H1 (cell line): Measurements from ENCODE around the gene APOBEC3H. TPM values are rescaled to one million over a fixed set of nuclear protein-coding genes. Genes with fewer than 3 reads are reported as not detected.

Experiments used
- CTCF ChIA-PET: fragments of 300-600 bp; sonication (Branson Sonifier 250); formaldehyde crosslinking; loops from one replicate; lab custom pipeline; 2021; ENCODE audit not compliant: partially characterized antibody; lab: Charles Lee
- POLR2A ChIA-PET: fragments of 300-600 bp; sonication (Branson Sonifier 250); formaldehyde crosslinking; loops from one replicate; lab custom pipeline; 2021; ENCODE audit warnings: inconsistent platforms; ENCODE audit not compliant: partially characterized antibody; lab: Charles Lee
- DNase-seq, 2 experiments: peaks; one replicate each; pipeline versions ENCODE4 v3.0.0 to v3.0.0-alpha.2; 2010 to 2022; ENCODE audit warnings: low spot score in 2 of 2, low read depth in 1 of 2, mixed read lengths in 1 of 2
- FAIRE-seq: peaks from 2 replicates; lab custom pipeline; 2011; peaks lifted over from hg19 to GRCh38; lab: Jason Lieb, UNC
- H2AFZ ChIP-seq: 2 replicates; pipeline ENCODE4 v1.8.1; 2012; ENCODE audit warnings: low read length, inconsistent platforms
- H2AK5ac ChIP-seq: 2 replicates; pipeline ENCODE4 v1.6.1; 2013; ENCODE audit warnings: low read depth, low read length
- H2BK120ac ChIP-seq: replicated peaks from 2 replicates; pipeline ENCODE3; 2013; ENCODE audit warnings: low read depth, low read length, inconsistent platforms
- H2BK12ac ChIP-seq: 2 replicates; pipeline ENCODE4 v1.6.1; 2013; ENCODE audit warnings: low read depth, low read length
- H2BK15ac ChIP-seq: 2 replicates; pipeline ENCODE4 v1.6.1; 2013; ENCODE audit warnings: low read length
- H2BK20ac ChIP-seq: 2 replicates; pipeline ENCODE4 v1.6.1; 2013; ENCODE audit warnings: low read length
- H2BK5ac ChIP-seq: 2 replicates; pipeline ENCODE4 v1.6.1; 2013; ENCODE audit warnings: low read depth, low read length
- H3K14ac ChIP-seq: 2 replicates; pipeline ENCODE4 v1.6.1; 2013; ENCODE audit warnings: inconsistent platforms; ENCODE audit not compliant: insufficient read length
- H3K18ac ChIP-seq: 2 replicates; pipeline ENCODE4 v1.6.1; 2013; ENCODE audit warnings: low read length; ENCODE audit errors: extremely low read depth
- H3K23ac ChIP-seq: 2 replicates; pipeline ENCODE4 v1.6.1; 2013; ENCODE audit warnings: inconsistent platforms; ENCODE audit not compliant: insufficient read length
- H3K23me2 ChIP-seq: 2 replicates; pipeline ENCODE4 v1.6.1; 2013; ENCODE audit warnings: low read depth, low read length
- H3K27ac ChIP-seq: 2 replicates; pipeline ENCODE4 v1.6.1; 2011; ENCODE audit warnings: low read depth, low read length, inconsistent platforms
- H3K27me3 ChIP-seq, 4 experiments: replicated peaks in 1 of 4; 1 replicate in 1 of 4; 2 replicates in 3 of 4; pipeline versions ENCODE4 v1.6.1 to v1.8.1; 2011 to 2013; ENCODE audit warnings: low read length in 3 of 4, mild to moderate bottlenecking in 3 of 4, inconsistent platforms in 2 of 4, mixed read lengths in 2 of 4, moderate library complexity in 1 of 4; ENCODE audit not compliant: control insufficient read depth in 3 of 4, insufficient read depth in 3 of 4; ENCODE audit errors: extremely low read depth in 1 of 4
- H3K36me3 ChIP-seq, 4 experiments: 2 replicates each; pipeline versions ENCODE4 v1.6.1 to v1.8.1; 2011 to 2013; ENCODE audit warnings: mild to moderate bottlenecking in 4 of 4, low read length in 3 of 4, moderate library complexity in 2 of 4, control low read depth in 1 of 4, inconsistent platforms in 1 of 4; ENCODE audit not compliant: insufficient read depth in 4 of 4, control insufficient read depth in 2 of 4
- H3K4ac ChIP-seq: replicated peaks from 2 replicates; pipeline ENCODE3; 2013; ENCODE audit warnings: low read length, low read depth, mixed read lengths, inconsistent platforms; ENCODE audit not compliant: insufficient read length
- H3K4me1 ChIP-seq, 4 experiments: replicated peaks in 1 of 4; 1 replicate in 1 of 4; 2 replicates in 3 of 4; pipeline versions ENCODE4 v1.6.1 to v1.8.1; 2011 to 2013; ENCODE audit warnings: low read length in 3 of 4, inconsistent platforms in 2 of 4, mixed read lengths in 1 of 4; ENCODE audit not compliant: insufficient read depth in 4 of 4, control insufficient read depth in 3 of 4
- H3K4me2 ChIP-seq, 2 experiments: 2 replicates each; pipeline versions ENCODE4 v1.6.1 to v1.8.1; 2011 to 2013; ENCODE audit warnings: low read depth in 2 of 2, low read length in 2 of 2, control low read depth in 1 of 2, inconsistent platforms in 1 of 2, mild to moderate bottlenecking in 1 of 2; ENCODE audit not compliant: insufficient read depth in 1 of 2
- H3K4me3 ChIP-seq, 4 experiments: fragments of 200-600, 300-600 bp in 1 of 4; sonication (generic), shearing (Covaris generic), sonication (Bioruptor Twin) in 1 of 4; 2 replicates each; pipeline versions ENCODE4 v1.5.1 to v1.8.1; 2011 to 2016; ENCODE audit warnings: low read length in 4 of 4, low read depth in 3 of 4, control low read depth in 2 of 4, inconsistent platforms in 2 of 4, mild to moderate bottlenecking in 2 of 4, mixed read lengths in 1 of 4, moderate library complexity in 1 of 4; ENCODE audit not compliant: insufficient read depth in 2 of 4; ENCODE audit errors: extremely low read depth in 1 of 4
- H3K56ac ChIP-seq: replicated peaks from 2 replicates; pipeline ENCODE3; 2013; ENCODE audit warnings: low read depth, mild to moderate bottlenecking, mixed read lengths, low read length, inconsistent platforms; ENCODE audit not compliant: insufficient read length
- H3K79me1 ChIP-seq: 2 replicates; pipeline ENCODE4 v1.6.1; 2013; ENCODE audit warnings: low read depth, low read length, control low read depth
- H3K79me2 ChIP-seq, 2 experiments: 2 replicates each; pipeline versions ENCODE4 v1.6.1 to v1.8.1; 2012 to 2013; ENCODE audit warnings: low read length in 2 of 2, mild to moderate bottlenecking in 2 of 2, inconsistent platforms in 1 of 2; ENCODE audit not compliant: insufficient read depth in 2 of 2, control insufficient read depth in 1 of 2
- H3K9ac ChIP-seq, 4 experiments: replicated peaks in 1 of 4; 1 replicate in 1 of 4; 2 replicates in 3 of 4; pipeline versions ENCODE4 v1.6.1 to v1.8.1; 2011 to 2013; ENCODE audit warnings: low read depth in 3 of 4, low read length in 3 of 4, control low read depth in 2 of 4, mild to moderate bottlenecking in 2 of 4, moderate library complexity in 2 of 4, inconsistent platforms in 1 of 4; ENCODE audit errors: extremely low read depth in 1 of 4
- H3K9me3 ChIP-seq, 2 experiments: 2 replicates each; pipeline versions ENCODE4 v1.6.1 to v1.8.1; 2012 to 2013; ENCODE audit warnings: mild to moderate bottlenecking in 2 of 2, moderate library complexity in 2 of 2, control low read depth in 1 of 2, inconsistent platforms in 1 of 2, low read depth in 1 of 2, low read length in 1 of 2, mixed read lengths in 1 of 2; ENCODE audit not compliant: insufficient read depth in 2 of 2
- H4K20me1 ChIP-seq, 2 experiments: replicated peaks in 1 of 2; 2 replicates each; pipeline versions ENCODE3 to v1.8.1; 2011 to 2013; ENCODE audit warnings: inconsistent platforms in 2 of 2, low read length in 2 of 2, mild to moderate bottlenecking in 1 of 2; ENCODE audit not compliant: insufficient read depth in 2 of 2, control insufficient read depth in 1 of 2
- H4K5ac ChIP-seq: 2 replicates; pipeline ENCODE4 v1.6.1; 2013; ENCODE audit warnings: low read length, low read depth, mixed read lengths, inconsistent platforms; ENCODE audit not compliant: insufficient read length
- H4K8ac ChIP-seq: 2 replicates; pipeline ENCODE4 v1.8.0; 2013; ENCODE audit warnings: mild to moderate bottlenecking, moderate library complexity, low read length, inconsistent platforms; ENCODE audit not compliant: insufficient read depth; ENCODE audit errors: extremely low read depth
- H4K91ac ChIP-seq: replicated peaks from 2 replicates; pipeline ENCODE3; 2013; ENCODE audit warnings: low read length, mixed read lengths, inconsistent platforms; ENCODE audit not compliant: insufficient read length
- CTCF ChIP-seq, 3 experiments: IDR thresholded peaks; 1 replicate in 2 of 3; 2 replicates in 1 of 3; pipeline versions ENCODE4 v1.5.1 to v1.6.1; 2011; ENCODE audit warnings: low read length in 3 of 3, mild to moderate bottlenecking in 3 of 3, inconsistent platforms in 2 of 3, low read depth in 1 of 3, moderate library complexity in 1 of 3; ENCODE audit not compliant: insufficient read depth in 1 of 3; ENCODE audit errors: control extremely low read depth in 1 of 3
- GABPA ChIP-seq: IDR thresholded peaks from 2 replicates; pipeline ENCODE4 v1.6.1; 2011; ENCODE audit warnings: mild to moderate bottlenecking, low read length, moderate library complexity, borderline replicate concordance; ENCODE audit not compliant: insufficient read depth
- WGBS, 2 experiments: shearing (Covaris generic) in 1 of 2; methylation state at CpG; one replicate each; pipeline versions ENCODE4 v1.1.6 to v1.1.7; 2013 to 2015; ENCODE audit warnings: low lambda C conversion rate in 2 of 2, mixed read lengths in 2 of 2, inconsistent platforms in 1 of 2, low coverage in 1 of 2, missing lambda C conversion rate in 1 of 2; ENCODE audit not compliant: insufficient replicate concordance in 2 of 2, insufficient coverage in 1 of 2, insufficient read length in 1 of 2; ENCODE audit errors: extremely low coverage in 1 of 2, missing lambda C conversion rate in 1 of 2; 5-methylcytosine and 5-hydroxymethylcytosine counted together
- polyA plus RNA-seq, 7 experiments: library from polyadenylated mRNA; depleted of rRNA in 3 of 7; stranded (reverse) in 5 of 7; unstranded in 2 of 7; fragments of >200 nt in 5 of 7; fragments of 200-250 nt in 2 of 7; gene quantifications; 1 replicate in 5 of 7; 2 replicates in 1 of 7; 4 replicates in 1 of 7; pipeline versions ENCODE4 v1.2.1 to v1.2.3, GENCODE V29; 2011 to 2013; ENCODE audit warnings: missing spikeins in 2 of 7, mixed read lengths in 2 of 7
- total RNA-seq: library from RNA; stranded (reverse); fragmentation: NEBNext Ultra II Directional; extraction: Animal tissue kit (Norgen Biotek cat#: 25700); gene quantifications from 2 replicates; pipeline ENCODE4 v1.2.1, GENCODE V29; 2021
- TF ChIP-seq, protein P1 (sequence below): IDR thresholded peaks from 2 replicates; pipeline ENCODE4 v1.6.1; 2012; ENCODE audit warnings: low read length, inconsistent platforms

APOBEC3H gene
- total and polyA plus RNA-seq, 2 of the 8 experiments (the other 6 are each of a cell fraction or from before 2014, with no cell fraction given): 0.47 to 0.56 TPM

DNA sequence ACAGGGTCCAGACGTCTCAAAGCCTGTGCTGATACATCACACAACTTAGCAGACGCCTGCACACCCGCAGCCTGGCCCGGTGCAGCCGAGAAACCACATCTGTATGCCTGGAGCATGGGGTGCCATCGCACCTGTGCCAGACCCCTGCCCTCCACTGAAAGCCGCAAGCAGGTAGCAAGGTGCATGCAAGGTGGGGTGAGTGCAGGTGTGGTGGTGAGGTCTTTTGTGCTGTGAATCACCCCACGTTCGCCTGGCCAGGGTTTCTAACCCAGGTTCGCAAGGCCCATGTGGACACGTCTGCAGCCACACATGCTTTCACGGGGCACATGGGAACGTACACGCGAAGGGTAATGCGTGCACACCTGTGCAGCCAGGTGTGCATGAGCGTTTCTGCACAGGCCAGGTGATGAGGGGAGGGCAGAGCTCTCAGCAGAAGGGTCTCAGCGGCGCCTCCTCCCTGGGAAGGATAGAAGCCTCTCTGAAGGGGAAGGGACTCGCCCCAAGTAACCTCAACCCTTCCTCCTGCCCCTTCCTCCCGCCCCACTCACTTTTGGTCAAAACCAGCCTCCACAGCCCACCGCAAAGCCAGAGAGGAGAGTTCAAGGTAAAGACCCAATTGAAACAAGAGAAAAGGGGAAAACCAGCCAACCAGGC lies 36.0 kb downstream of the APOBEC3H start:
- no peak for DNase-seq
- Histone ChIP-seq H3K79me1 (no peaks in the 10 kb centered on the region), H3K9me3 (0 out of 4 replicates have a peak, but pooled peaks cover 0 to 3% of the 10 kb centered on the region in 2 experiments)
- TF ChIP-seq GABPA (no peak), CTCF (IDR thresholded peaks at IDR 0.05; ENCODE audit: control extremely low read depth in 1 of 3, insufficient read depth in 1 of 3, low read depth in 1 of 3, low read length in 3 of 3) (peak in 1 of 3 experiments; percentile 30; a peak in 1 of 4 replicates)
- TF ChIP-seq, protein P1, sequence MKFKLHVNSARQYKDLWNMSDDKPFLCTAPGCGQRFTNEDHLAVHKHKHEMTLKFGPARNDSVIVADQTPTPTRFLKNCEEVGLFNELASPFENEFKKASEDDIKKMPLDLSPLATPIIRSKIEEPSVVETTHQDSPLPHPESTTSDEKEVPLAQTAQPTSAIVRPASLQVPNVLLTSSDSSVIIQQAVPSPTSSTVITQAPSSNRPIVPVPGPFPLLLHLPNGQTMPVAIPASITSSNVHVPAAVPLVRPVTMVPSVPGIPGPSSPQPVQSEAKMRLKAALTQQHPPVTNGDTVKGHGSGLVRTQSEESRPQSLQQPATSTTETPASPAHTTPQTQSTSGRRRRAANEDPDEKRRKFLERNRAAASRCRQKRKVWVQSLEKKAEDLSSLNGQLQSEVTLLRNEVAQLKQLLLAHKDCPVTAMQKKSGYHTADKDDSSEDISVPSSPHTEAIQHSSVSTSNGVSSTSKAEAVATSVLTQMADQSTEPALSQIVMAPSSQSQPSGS: no peak
- TF ChIP-seq, all 59 proteins: peak for 1
- no peaks in the 10 kb centered on the region for H3K36me3 ChIP-seq
- H3K4ac ChIP-seq: no peak overlapping the region
- H3K27ac ChIP-seq: no peak overlapping the region
- no peak overlapping the region for H2AFZ ChIP-seq
- 0 out of 2 replicates have a peak overlapping the region, but pooled peaks have one; percentile 17 for H2BK20ac ChIP-seq
- H4K5ac ChIP-seq: no peak overlapping the region
- no peak overlapping the region for H3K14ac ChIP-seq
- H3K79me2 ChIP-seq: no peaks in the 10 kb centered on the region
- 0 out of 2 replicates have a peak overlapping the region, but pooled peaks have one; percentile 0 for H2BK15ac ChIP-seq
- ChIA-PET POLR2A (interaction anchor here (2.5 to 7.4 kb wide), 2 partner anchors 179 to 184 kb away, joined by 8 to 67 read pairs; partner anchors contain the start of gene RPL3), CTCF (interaction anchor here (0.5 to 5.1 kb wide), 11 partner anchors 8 to 408 kb away, joined by 3 to 47 read pairs (median 6); no protein-coding TSS in a partner anchor)
- no peak overlapping the region for H3K4me3 ChIP-seq
- FAIRE-seq: no peak
- no peaks in the 10 kb centered on the region for H3K27me3 ChIP-seq
- no peak overlapping the region for H3K56ac ChIP-seq
- H3K23ac ChIP-seq: no peak overlapping the region
- 90% methylated on average over 22 of the region's 22 CpGs; no CpG with 5 or more reads in 1 of the 2 experiments for WGBS, 2 experiments
- no peak overlapping the region for H2BK5ac ChIP-seq
- no peaks in the 10 kb centered on the region for H4K20me1 ChIP-seq
- no peaks in the 10 kb centered on the region for H3K23me2 ChIP-seq
- no peak overlapping the region for H2AK5ac ChIP-seq
- no peak overlapping the region for H3K4me2 ChIP-seq
- H4K91ac ChIP-seq: no peak overlapping the region
- H2BK12ac ChIP-seq: no peak overlapping the region
- H3K9ac ChIP-seq: no peak overlapping the region
- no peak overlapping the region for H4K8ac ChIP-seq
- H3K4me1 ChIP-seq: peaks cover 4 to 22% (median 8%) of the 10 kb centered on the region in 4 experiments; a peak in 4 of 7 replicates
- H3K18ac ChIP-seq: no peak overlapping the region
- no peak overlapping the region for H2BK120ac ChIP-seq
